Measurements from ENCODE around the gene MTRFR. TPM values are rescaled to one million over a fixed set of nuclear protein-coding genes. Genes with fewer than 3 reads are reported as not detected.
A peak's percentile ranks its signal among the peaks of the same experiment; 100 is the strongest.

Gene MTRFR
- polyA plus RNA-seq, 1 donor: 15.9 TPM

GRCh38 chr12:123229051-123229450, 4.2 kb upstream of the MTRFR start:
- H3K36me3 ChIP-seq (ENCODE audit: control insufficient read depth, insufficient read depth, low read length): peaks cover 5% of the 10 kb centered on the region
- no peak overlapping the region for H3K27ac ChIP-seq (ENCODE audit: low read length)
- no peaks in the 10 kb centered on the region for H3K9me3 ChIP-seq (ENCODE audit: control insufficient read depth, low read depth, low read length)
- H3K4me1 ChIP-seq (ENCODE audit: control insufficient read depth, insufficient read depth, low read length): peaks cover 5% of the 10 kb centered on the region
- 79% methylated on average over 2 of the region's 3 CpGs for WGBS (ENCODE audit: insufficient coverage, low lambda C conversion rate)
- no peak for DNase-seq
- no peak overlapping the region for H3K4me3 ChIP-seq (ENCODE audit: low read length)
- no peaks in the 10 kb centered on the region for H3K27me3 ChIP-seq (ENCODE audit: control insufficient read depth, insufficient read depth, low read length)

GRCh38 chr12:123231931-123232330, 1.3 kb upstream of the MTRFR start:
- peak in 1 of 2 donors; percentile 37 for DNase-seq
- Histone ChIP-seq H3K4me3 (ENCODE audit: low read length) (peak overlapping the region; percentile 85), H3K27ac (ENCODE audit: low read length) (peak overlapping the region; percentile 82), H3K9me3 (ENCODE audit: control insufficient read depth, low read depth, low read length) (no peaks in the 10 kb centered on the region), H3K4me1 (ENCODE audit: control insufficient read depth, insufficient read depth, low read length) (peaks cover 7% of the 10 kb centered on the region), H3K27me3 (ENCODE audit: control insufficient read depth, insufficient read depth, low read length) (no peaks in the 10 kb centered on the region), H3K36me3 (ENCODE audit: control insufficient read depth, insufficient read depth, low read length) (peaks cover 5% of the 10 kb centered on the region)
- no CpG with 5 or more reads among the region's 5 CpGs for WGBS (ENCODE audit: insufficient coverage, low lambda C conversion rate)

- no peaks in the 10 kb centered on the region for H3K9me3 ChIP-seq (ENCODE audit: control insufficient read depth, low read depth, low read length)
- no peaks in the 10 kb centered on the region for H3K27me3 ChIP-seq (ENCODE audit: control insufficient read depth, insufficient read depth, low read length)
- H3K4me1 ChIP-seq (ENCODE audit: control insufficient read depth, insufficient read depth, low read length): peaks cover 7% of the 10 kb centered on the region
- H3K36me3 ChIP-seq (ENCODE audit: control insufficient read depth, insufficient read depth, low read length): peaks cover 5% of the 10 kb centered on the region
- H3K4me3 ChIP-seq (ENCODE audit: low read length): peak overlapping the region; percentile 85
- no CpG with 5 or more reads among the region's 15 CpGs for WGBS (ENCODE audit: insufficient coverage, low lambda C conversion rate)
- no peak for DNase-seq
- peak overlapping the region; percentile 82 for H3K27ac ChIP-seq (ENCODE audit: low read length)
Measured at GRCh38 chr12:123232472-123232806, 797 bp upstream of the MTRFR start.

GRCh38 chr12:123233505-123234308, 471 bp downstream of the MTRFR start:
- peaks cover 7% of the 10 kb centered on the region for H3K4me1 ChIP-seq (ENCODE audit: control insufficient read depth, insufficient read depth, low read length)
- H3K4me3 ChIP-seq (ENCODE audit: low read length): peak overlapping the region; percentile 88
- no peaks in the 10 kb centered on the region for H3K9me3 ChIP-seq (ENCODE audit: control insufficient read depth, low read depth, low read length)
- peaks cover 5% of the 10 kb centered on the region for H3K36me3 ChIP-seq (ENCODE audit: control insufficient read depth, insufficient read depth, low read length)
- H3K27ac ChIP-seq (ENCODE audit: low read length): peak overlapping the region; percentile 83
- DNase-seq: peak in 1 of 2 donors; percentile 20
- WGBS (ENCODE audit: insufficient coverage, low lambda C conversion rate): no CpG with 5 or more reads among the region's 42 CpGs
- no peaks in the 10 kb centered on the region for H3K27me3 ChIP-seq (ENCODE audit: control insufficient read depth, insufficient read depth, low read length)

- no peak overlapping the region for H3K27ac ChIP-seq (ENCODE audit: low read length)
- H3K27me3 ChIP-seq (ENCODE audit: control insufficient read depth, insufficient read depth, low read length): no peaks in the 10 kb centered on the region
- no CpG with 5 or more reads among the region's 6 CpGs for WGBS (ENCODE audit: insufficient coverage, low lambda C conversion rate)
- no peak overlapping the region for H3K4me3 ChIP-seq (ENCODE audit: low read length)
- peaks cover 11% of the 10 kb centered on the region for H3K36me3 ChIP-seq (ENCODE audit: control insufficient read depth, insufficient read depth, low read length)
- H3K4me1 ChIP-seq (ENCODE audit: control insufficient read depth, insufficient read depth, low read length): peaks cover 4% of the 10 kb centered on the region
- H3K9me3 ChIP-seq (ENCODE audit: control insufficient read depth, low read depth, low read length): no peaks in the 10 kb centered on the region
- DNase-seq: peak in 1 of 2 donors; percentile 46
Measured at GRCh38 chr12:123237646-123238329, 4.6 kb downstream of the MTRFR start.

GRCh38 chr12:123238330-123238682, 5.1 kb downstream of the MTRFR start:
- H3K4me3 ChIP-seq (ENCODE audit: low read length): no peak overlapping the region
- DNase-seq: no peak
- no peaks in the 10 kb centered on the region for H3K9me3 ChIP-seq (ENCODE audit: control insufficient read depth, low read depth, low read length)
- no peaks in the 10 kb centered on the region for H3K27me3 ChIP-seq (ENCODE audit: control insufficient read depth, insufficient read depth, low read length)
- no CpG with 5 or more reads among the region's 2 CpGs for WGBS (ENCODE audit: insufficient coverage, low lambda C conversion rate)
- H3K36me3 ChIP-seq (ENCODE audit: control insufficient read depth, insufficient read depth, low read length): peaks cover 11% of the 10 kb centered on the region
- H3K4me1 ChIP-seq (ENCODE audit: control insufficient read depth, insufficient read depth, low read length): peaks cover 4% of the 10 kb centered on the region
- H3K27ac ChIP-seq (ENCODE audit: low read length): no peak overlapping the region

- Histone ChIP-seq H3K36me3 (ENCODE audit: control insufficient read depth, insufficient read depth, low read length) (peaks cover 11% of the 10 kb centered on the region), H3K9me3 (ENCODE audit: control insufficient read depth, low read depth, low read length) (no peaks in the 10 kb centered on the region), H3K27me3 (ENCODE audit: control insufficient read depth, insufficient read depth, low read length) (no peaks in the 10 kb centered on the region), H3K27ac (ENCODE audit: low read length) (no peak overlapping the region), H3K4me1 (ENCODE audit: control insufficient read depth, insufficient read depth, low read length) (peaks cover 2% of the 10 kb centered on the region), H3K4me3 (ENCODE audit: low read length) (no peak overlapping the region)
- DNase-seq: no peak
- WGBS (ENCODE audit: insufficient coverage, low lambda C conversion rate): no CpG with 5 or more reads among the region's 6 CpGs
Measured at GRCh38 chr12:123238961-123239360, 5.7 kb downstream of the MTRFR start.

- Histone ChIP-seq H3K4me1 (ENCODE audit: control insufficient read depth, insufficient read depth, low read length) (no peaks in the 10 kb centered on the region), H3K27ac (ENCODE audit: low read length) (no peak overlapping the region), H3K36me3 (ENCODE audit: control insufficient read depth, insufficient read depth, low read length) (peaks cover 6% of the 10 kb centered on the region), H3K27me3 (ENCODE audit: control insufficient read depth, insufficient read depth, low read length) (no peaks in the 10 kb centered on the region), H3K9me3 (ENCODE audit: control insufficient read depth, low read depth, low read length) (no peaks in the 10 kb centered on the region), H3K4me3 (ENCODE audit: low read length) (no peak overlapping the region)
- WGBS (ENCODE audit: insufficient coverage, low lambda C conversion rate): no CpG with 5 or more reads among the region's 11 CpGs
- DNase-seq: no peak
Measured at GRCh38 chr12:123242116-123242904, 9.1 kb downstream of the MTRFR start.

GRCh38 chr12:123243671-123244262, 10.5 kb downstream of the MTRFR start:
- H3K4me3 ChIP-seq (ENCODE audit: low read length): no peak overlapping the region
- no peak for DNase-seq
- no peak overlapping the region for H3K27ac ChIP-seq (ENCODE audit: low read length)
- peaks cover 10% of the 10 kb centered on the region for H3K36me3 ChIP-seq (ENCODE audit: control insufficient read depth, insufficient read depth, low read length)
- 100% methylated on average over 1 of the region's 7 CpGs for WGBS (ENCODE audit: insufficient coverage, low lambda C conversion rate)
- H3K4me1 ChIP-seq (ENCODE audit: control insufficient read depth, insufficient read depth, low read length): no peaks in the 10 kb centered on the region
- no peaks in the 10 kb centered on the region for H3K27me3 ChIP-seq (ENCODE audit: control insufficient read depth, insufficient read depth, low read length)
- H3K9me3 ChIP-seq (ENCODE audit: control insufficient read depth, low read depth, low read length): no peaks in the 10 kb centered on the region

- no peak for DNase-seq
- WGBS (ENCODE audit: insufficient coverage, low lambda C conversion rate): no CpG with 5 or more reads among the region's 3 CpGs
Measured at GRCh38 chr12:123245678-123246077, 12.4 kb downstream of the MTRFR start.

More at GRCh38 chr12:123245678-123246077, 12.4 kb downstream of the MTRFR start:
- H3K9me3 ChIP-seq (ENCODE audit: control insufficient read depth, low read depth, low read length): peaks cover 6% of the 10 kb centered on the region
- peaks cover 13% of the 10 kb centered on the region for H3K36me3 ChIP-seq (ENCODE audit: control insufficient read depth, insufficient read depth, low read length)
- peaks cover 5% of the 10 kb centered on the region for H3K4me1 ChIP-seq (ENCODE audit: control insufficient read depth, insufficient read depth, low read length)
- no peaks in the 10 kb centered on the region for H3K27me3 ChIP-seq (ENCODE audit: control insufficient read depth, insufficient read depth, low read length)
- H3K27ac ChIP-seq (ENCODE audit: low read length): no peak overlapping the region
- no peak overlapping the region for H3K4me3 ChIP-seq (ENCODE audit: low read length)
